HG03097 (cell line): ENCODE results near the gene PDK1.
"Not testable (repeated sequence)": the region's sequence is repeated elsewhere in the genome, so short reads cannot be mapped to it uniquely, and the experiment has no call there.

Experiments used
- ATAC-seq: cut with Tn5 transposase; IDR thresholded peaks from one replicate; pipeline ENCODE4 v1.9.1; 2021; ENCODE audit not compliant: unreplicated experiment, low FRiP score

Gene PDK1

GRCh38 chr2:172551271-172551670 lies 4.6 kb upstream of the PDK1 start:
- no peak for ATAC-seq

- no peak for ATAC-seq
Observed at GRCh38 chr2:172552547-172553291, 3.2 kb upstream of the PDK1 start.

GRCh38 chr2:172554352-172555271 lies 1.3 kb upstream of the PDK1 start:
- ATAC-seq, result no peak

GRCh38 chr2:172555272-172555521 lies 693 bp upstream of the PDK1 start:
- ATAC-seq, result no peak

- peak; percentile 62 for ATAC-seq
Observed at GRCh38 chr2:172556284-172557033, 569 bp downstream of the PDK1 start.

DNA sequence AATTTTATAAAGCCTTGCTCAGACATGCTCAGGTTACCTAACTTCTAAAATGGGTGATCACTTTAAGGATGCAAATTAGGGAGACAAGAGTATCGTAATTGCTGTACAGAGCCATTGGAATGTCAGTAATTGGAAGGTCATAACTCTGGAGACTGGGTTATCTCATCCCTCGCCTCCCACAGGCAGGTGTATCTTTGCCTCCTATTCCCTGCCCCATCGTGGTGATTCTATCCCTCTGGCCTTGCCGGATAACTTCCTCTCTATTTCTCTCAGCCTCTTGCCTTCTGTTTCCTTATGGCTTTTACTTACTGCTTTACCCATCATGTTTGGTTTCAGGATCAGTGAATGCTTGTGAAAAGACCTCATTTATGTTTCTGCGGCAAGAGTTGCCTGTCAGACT lies 2.5 kb downstream of the PDK1 start:
- no peak for ATAC-seq

DNA sequence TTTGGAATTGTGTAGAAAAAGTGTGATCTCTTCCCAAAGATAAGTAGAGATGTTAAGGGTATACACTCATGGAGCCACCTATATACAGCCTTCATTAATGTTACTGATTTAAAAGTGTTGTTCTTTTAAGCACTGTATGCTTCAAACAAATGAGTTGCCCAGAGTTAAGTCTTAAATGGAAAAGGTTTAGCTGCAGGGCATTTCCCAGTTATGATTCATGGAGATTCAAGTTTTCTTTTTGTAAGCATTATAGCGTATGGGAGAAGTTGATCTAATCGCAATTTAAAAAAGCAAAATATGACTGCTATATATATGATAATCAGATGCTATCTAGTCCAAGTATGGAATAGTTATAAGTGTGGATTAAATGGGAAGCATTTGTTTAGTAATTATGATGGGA lies 4.8 kb downstream of the PDK1 start:
- ATAC-seq, result no peak

GRCh38 chr2:172561270-172561669 lies 5.4 kb downstream of the PDK1 start:
- no peak for ATAC-seq

GRCh38 chr2:172562298-172562697 lies 6.4 kb downstream of the PDK1 start:
- ATAC-seq, result no peak

DNA sequence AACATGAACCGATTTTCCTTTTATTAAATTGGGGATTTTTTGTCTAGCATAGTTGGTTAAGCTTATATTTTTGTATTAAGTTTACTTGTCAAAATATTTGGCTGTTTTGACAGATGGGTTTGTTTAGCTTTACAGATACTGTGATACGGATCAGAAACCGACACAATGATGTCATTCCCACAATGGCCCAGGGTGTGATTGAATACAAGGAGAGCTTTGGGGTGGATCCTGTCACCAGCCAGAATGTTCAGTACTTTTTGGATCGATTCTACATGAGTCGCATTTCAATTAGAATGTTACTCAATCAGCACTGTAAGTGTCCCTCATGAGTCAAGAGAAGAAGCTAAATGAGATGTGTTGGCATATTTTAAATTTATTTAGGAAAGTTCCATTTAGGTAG lies 8.5 kb downstream of the PDK1 start:
- ATAC-seq, result no peak

- ATAC-seq, result no peak
Observed at GRCh38 chr2:172571245-172571644, 15.4 kb downstream of the PDK1 start.

GRCh38 chr2:172572981-172573380 lies 17.1 kb downstream of the PDK1 start:
- no peak for ATAC-seq

DNA sequence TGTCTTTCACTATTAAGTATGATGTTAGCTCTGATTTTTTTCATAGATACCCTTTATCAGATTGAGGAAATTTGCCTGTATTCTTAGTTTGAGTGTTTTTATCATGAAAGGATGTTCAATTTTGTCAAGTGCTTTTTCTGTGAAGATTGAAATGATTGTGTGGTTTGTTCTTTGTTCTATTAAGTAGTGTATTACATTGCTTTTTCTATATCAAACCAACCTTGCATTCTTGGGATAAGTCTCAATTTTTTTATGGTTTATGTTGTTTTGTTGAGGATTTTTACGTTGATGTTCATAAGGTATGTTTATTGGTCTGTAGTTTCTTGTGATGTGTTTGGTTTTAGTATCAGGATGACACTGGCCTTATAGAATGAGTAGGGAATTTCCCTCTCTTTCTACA lies 19.1 kb downstream of the PDK1 start:
- no peak for ATAC-seq

GRCh38 chr2:172578054-172578453 lies 22.2 kb downstream of the PDK1 start:
- no peak for ATAC-seq

GRCh38 chr2:172578860-172579512 lies 23.1 kb downstream of the PDK1 start:
- no peak for ATAC-seq

- ATAC-seq, result no peak
Observed at GRCh38 chr2:172580544-172580943, 24.7 kb downstream of the PDK1 start.

- no peak for ATAC-seq
Observed at GRCh38 chr2:172582656-172583055, 26.8 kb downstream of the PDK1 start.

DNA sequence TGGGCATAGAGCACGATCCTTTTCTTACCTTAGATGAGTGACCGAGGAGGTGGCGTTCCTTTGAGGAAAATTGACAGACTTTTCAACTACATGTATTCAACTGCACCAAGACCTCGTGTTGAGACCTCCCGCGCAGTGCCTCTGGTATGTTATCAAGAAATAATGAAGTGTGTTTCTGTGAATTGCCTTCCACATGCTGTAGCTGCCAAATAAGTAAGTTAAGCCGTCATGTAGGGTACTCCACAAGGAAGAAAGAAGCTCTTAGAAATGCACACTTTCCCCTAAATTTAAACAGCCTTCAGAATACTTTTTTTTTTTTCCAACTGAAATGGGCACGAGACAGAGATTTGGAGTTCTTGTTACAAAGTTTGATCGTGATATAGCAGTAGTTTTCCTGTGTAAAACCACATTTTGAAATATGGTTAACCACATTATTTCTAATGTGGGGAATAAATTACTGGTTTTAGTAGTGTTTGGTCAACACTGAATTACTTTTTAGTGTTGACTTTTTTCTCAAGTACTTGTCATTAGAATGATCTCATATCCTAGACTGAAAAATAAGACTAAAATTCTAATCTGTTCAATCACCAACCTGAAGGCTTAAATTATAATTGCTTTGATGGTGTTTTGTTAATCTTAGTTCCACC lies 30.5 kb downstream of the PDK1 start:
- ATAC-seq, result no peak

DNA sequence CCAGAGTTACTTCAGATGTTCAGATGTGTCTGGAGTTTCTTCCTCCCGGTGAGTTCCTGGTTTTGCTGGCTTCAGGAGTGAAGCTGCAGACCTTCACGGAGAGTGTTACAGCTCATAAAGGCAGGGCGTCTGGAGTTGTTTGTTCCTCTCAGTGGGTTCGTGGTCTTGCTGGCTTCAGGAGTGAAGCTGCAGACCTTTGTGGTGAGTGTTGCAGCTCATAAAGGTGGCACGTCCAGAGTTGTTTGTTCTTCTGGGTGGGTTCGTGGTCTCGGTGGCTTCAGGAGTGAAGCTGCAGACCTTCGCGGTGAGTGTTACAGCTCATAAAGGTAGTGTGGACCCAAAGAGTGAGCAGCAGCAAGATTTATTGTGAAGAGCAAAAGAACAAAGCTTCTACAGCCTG lies 31.3 kb downstream of the PDK1 start:
- ATAC-seq, result not testable (repeated sequence)

DNA sequence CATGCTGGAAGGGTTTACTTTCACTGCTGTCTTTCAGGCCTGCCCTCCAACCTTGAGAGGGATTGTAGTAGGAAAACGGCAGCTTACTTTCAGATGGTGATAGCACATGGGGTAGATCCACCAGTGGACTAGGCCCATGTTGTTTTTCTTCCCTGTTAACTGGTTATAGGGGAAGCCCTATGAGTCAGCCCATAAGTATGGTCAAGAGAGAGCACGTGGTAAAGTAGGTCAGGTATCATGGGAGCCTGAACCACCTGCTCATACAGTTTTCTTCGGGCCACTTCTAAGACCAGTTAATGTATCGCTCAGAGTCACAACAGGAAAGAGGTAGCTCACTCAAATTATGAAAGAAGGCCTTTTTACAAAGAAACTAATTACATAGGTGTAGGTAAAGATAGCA lies 33.0 kb downstream of the PDK1 start:
- ATAC-seq, result no peak
